Natural killer cell (primary cell): ENCODE data around the gene OTOGL. TPM values are rescaled to one million over a fixed set of nuclear protein-coding genes. Genes with fewer than 3 reads are reported as not detected.

Experiments
- ATAC-seq, 3 donors: fragments of 150-1000 bp in 2 of 3; fragments of 200-7000 bp in 1 of 3; cut with Tn5 transposase; 1 replicate in 1 of 3; 2 replicates in 2 of 3; pipeline ENCODE4 v1.10.0; 2021; ENCODE audit warnings: mild to moderate bottlenecking in 2 of 3, moderate library complexity in 2 of 3
- DNase-seq, 2 donors: peaks; one replicate each; pipeline versions ENCODE4 v3.0.0 to v3.0.0-alpha.2; 2013 to 2021; ENCODE audit warnings: mixed read lengths in 1 of 2
- H3K27ac ChIP-seq: one replicate; pipeline ENCODE4 v1.5.1; 2013; ENCODE audit warnings: mild to moderate bottlenecking, low read length
- H3K27me3 ChIP-seq: one replicate; pipeline ENCODE4 v1.6.1; 2013; ENCODE audit warnings: low read length; ENCODE audit not compliant: control insufficient read depth, insufficient read depth
- H3K36me3 ChIP-seq: one replicate; pipeline ENCODE4 v1.6.1; 2013; ENCODE audit warnings: low read length; ENCODE audit not compliant: control insufficient read depth, insufficient read depth
- H3K4me1 ChIP-seq: one replicate; pipeline ENCODE4 v1.6.1; 2013; ENCODE audit warnings: low read length; ENCODE audit not compliant: control insufficient read depth, insufficient read depth
- H3K4me3 ChIP-seq: one replicate; pipeline ENCODE4 v1.5.1; 2013; ENCODE audit warnings: low read length
- H3K9me3 ChIP-seq: one replicate; pipeline ENCODE4 v1.6.1; 2013; ENCODE audit warnings: low read length; ENCODE audit not compliant: control insufficient read depth, insufficient read depth
- H3K27ac Mint-ChIP-seq, 2 donors: one replicate each; pipeline ENCODE4 v1.8.0; 2022; ENCODE audit warnings: mild to moderate bottlenecking in 2 of 2, mixed read lengths in 2 of 2, moderate library complexity in 1 of 2
- H3K27me3 Mint-ChIP-seq, 2 donors: one replicate each; pipeline ENCODE4 v1.8.0; 2022; ENCODE audit warnings: low read depth in 2 of 2, mixed read lengths in 2 of 2
- H3K36me3 Mint-ChIP-seq: one replicate; pipeline ENCODE4 v1.8.0; 2022; ENCODE audit warnings: mixed read lengths
- H3K4me1 Mint-ChIP-seq, 2 donors: one replicate each; pipeline ENCODE4 v1.8.0; 2022; ENCODE audit warnings: mixed read lengths in 2 of 2
- H3K4me3 Mint-ChIP-seq: one replicate; pipeline ENCODE4 v1.8.0; 2022; ENCODE audit warnings: mild to moderate bottlenecking, moderate library complexity, mixed read lengths
- H3K9me3 Mint-ChIP-seq, 2 donors: one replicate each; pipeline ENCODE4 v1.8.0; 2022; ENCODE audit warnings: mixed read lengths in 2 of 2
- CTCF ChIP-seq: fragments of 200-600 bp; IDR thresholded peaks from one replicate; pipeline ENCODE4 v1.8.0; 2022; ENCODE audit warnings: antibody characterized with exemption
- WGBS: methylation state at CpG from one replicate; pipeline ENCODE4 v1.1.7; 2013; ENCODE audit warnings: missing lambda C conversion rate; ENCODE audit not compliant: insufficient coverage; 5-methylcytosine and 5-hydroxymethylcytosine counted together
- intact Hi-C: fragments of 100-400 bp; cut with micrococcal nuclease; formaldehyde crosslinking; loops from one replicate; pipeline ENCODE4 v1.14.2; 2022
- total RNA-seq, 4 donors: library from RNA; stranded (reverse); fragments of 120-200 nt in 1 of 4; gene quantifications; one replicate each; pipeline versions ENCODE4 v1.2.3 to v1.2.4, GENCODE V29; 2013 to 2022

OTOGL gene
- total RNA-seq, 3 donors from 2014 or later (not counting 1 experiment from before 2014, with no cell fraction given) = not detected

DNA sequence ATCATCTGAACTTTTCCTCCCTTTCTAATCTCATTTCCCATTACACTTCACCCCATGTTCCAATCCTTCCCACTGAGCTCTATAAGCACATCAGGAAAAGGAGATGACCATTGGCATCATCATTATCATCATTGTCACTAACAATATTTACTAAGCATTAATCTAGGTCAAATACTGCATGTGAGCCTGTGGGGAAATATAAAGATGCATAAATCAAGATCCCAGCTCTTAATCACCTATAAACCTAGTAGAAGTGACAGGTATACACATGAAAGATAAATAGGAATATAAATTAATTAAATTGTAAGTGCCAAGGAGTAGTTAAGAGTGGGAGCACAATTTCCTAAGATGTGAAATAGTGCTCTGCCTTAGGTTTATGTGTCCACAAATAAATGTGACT, 100.6 kb downstream of the OTOGL start:
- Mint-ChIP-seq H3K9me3 (no peaks in the 10 kb centered on the region), H3K4me3 (no peak overlapping the region), H3K36me3 (no peaks in the 10 kb centered on the region), H3K27ac (no peak overlapping the region), H3K27me3 (peaks cover 7 to 23% of the 10 kb centered on the region in 2 donors), H3K4me1 (no peaks in the 10 kb centered on the region)
- TF ChIP-seq CTCF = no peak
- Histone ChIP-seq H3K4me3 (no peak overlapping the region), H3K36me3 (no peaks in the 10 kb centered on the region), H3K27me3 (no peaks in the 10 kb centered on the region), H3K4me1 (no peaks in the 10 kb centered on the region), H3K27ac (no peak overlapping the region), H3K9me3 (no peaks in the 10 kb centered on the region)
- DNase-seq (no peak), ATAC-seq (no peak)
- intact Hi-C loops = no loop called here

DNA sequence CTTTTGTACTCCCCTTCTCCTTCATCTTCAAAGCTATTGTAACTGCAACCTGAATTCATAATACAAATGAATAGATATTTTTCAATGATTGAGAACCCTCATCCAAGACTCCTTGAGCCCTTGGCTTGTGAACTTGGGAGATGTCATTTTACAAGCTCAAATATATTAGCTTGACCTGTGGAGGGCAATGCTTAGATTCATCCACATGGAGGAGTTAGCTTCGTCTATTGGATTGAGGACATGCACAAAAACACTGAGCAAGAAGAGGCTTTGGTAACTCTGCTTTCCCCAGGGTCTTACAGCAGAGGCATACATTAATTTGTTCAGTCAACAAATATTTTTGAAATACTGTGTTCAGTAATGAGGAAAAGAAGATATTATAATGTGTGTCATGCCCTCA, 101.1 kb downstream of the OTOGL start:
- no peaks in the 10 kb centered on the region for H3K4me1 Mint-ChIP-seq
- Histone ChIP-seq H3K36me3 (no peaks in the 10 kb centered on the region), H3K27me3 (no peaks in the 10 kb centered on the region), H3K4me3 (no peak overlapping the region), H3K9me3 (no peaks in the 10 kb centered on the region), H3K4me1 (no peaks in the 10 kb centered on the region), H3K27ac (no peak overlapping the region)
- H3K9me3 Mint-ChIP-seq = no peaks in the 10 kb centered on the region
- no peak overlapping the region for H3K27ac Mint-ChIP-seq
- H3K27me3 Mint-ChIP-seq = peaks cover 7 to 24% of the 10 kb centered on the region in 2 donors
- intact Hi-C loops = no loop called here
- 81% methylated on average over 1 of the region's 1 CpG for WGBS
- no peak for TF ChIP-seq CTCF
- no peak for DNase-seq
- no peak for ATAC-seq
- H3K4me3 Mint-ChIP-seq = no peak overlapping the region
- H3K36me3 Mint-ChIP-seq = no peaks in the 10 kb centered on the region

DNA sequence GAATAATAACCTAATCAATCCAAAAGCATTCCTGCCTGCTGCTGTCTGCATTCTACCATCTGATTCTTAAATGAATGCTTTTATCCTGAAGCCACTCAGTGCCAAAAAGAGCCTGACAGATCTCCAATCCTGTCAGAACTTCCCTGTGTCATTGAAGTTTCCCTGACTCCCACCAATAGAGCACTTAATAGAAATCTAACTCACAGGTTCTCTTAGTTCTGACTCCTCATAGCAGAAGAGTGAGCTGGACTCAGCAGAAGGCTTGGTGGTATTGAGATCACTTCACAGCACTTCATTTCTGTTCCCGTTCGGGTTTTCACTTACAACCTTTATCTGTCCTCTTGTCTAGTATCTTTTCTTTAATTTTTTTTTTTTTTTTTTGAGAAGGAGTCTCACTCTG, 102.6 kb downstream of the OTOGL start:
- no peaks in the 10 kb centered on the region for H3K4me1 ChIP-seq
- no peaks in the 10 kb centered on the region for H3K36me3 ChIP-seq
- Mint-ChIP-seq H3K4me3 (no peak overlapping the region), H3K4me1 (no peaks in the 10 kb centered on the region), H3K27ac (no peak overlapping the region), H3K9me3 (no peaks in the 10 kb centered on the region), H3K36me3 (no peaks in the 10 kb centered on the region), H3K27me3 (peaks cover 7 to 31% of the 10 kb centered on the region in 2 donors)
- H3K9me3 ChIP-seq = no peaks in the 10 kb centered on the region
- no peaks in the 10 kb centered on the region for H3K27me3 ChIP-seq
- ATAC-seq (no peak), DNase-seq (no peak)
- intact Hi-C loops = no loop called here
- WGBS = no CpG with 5 or more reads among the region's 2 CpGs
- H3K27ac ChIP-seq = no peak overlapping the region
- H3K4me3 ChIP-seq = no peak overlapping the region
- TF ChIP-seq CTCF = no peak

DNA sequence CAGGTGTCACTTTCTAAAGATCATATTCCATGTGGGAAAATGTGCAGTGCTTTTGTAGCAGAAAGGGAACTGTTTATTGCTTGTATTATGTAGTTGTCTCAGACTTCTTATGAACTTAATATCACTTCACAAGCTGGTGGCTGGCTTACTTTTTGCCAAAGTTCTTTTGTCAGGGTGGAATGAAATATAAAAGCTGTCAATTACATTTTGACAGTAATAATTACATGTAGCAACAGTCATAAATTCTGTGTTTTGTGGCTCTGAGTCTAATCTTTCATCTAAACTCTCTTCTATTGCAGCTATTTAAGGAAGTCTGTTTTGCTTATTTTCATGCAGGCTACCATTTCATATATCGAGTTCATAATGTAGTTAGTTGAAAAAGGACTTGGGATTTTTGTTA, 106.6 kb downstream of the OTOGL start:
- no CpG with 5 or more reads among the region's 1 CpG for WGBS

More for the DNA sequence above, 106.6 kb downstream of the OTOGL start:
- no peaks in the 10 kb centered on the region for H3K4me1 Mint-ChIP-seq
- Histone ChIP-seq H3K4me1 (no peaks in the 10 kb centered on the region), H3K27ac (no peak overlapping the region), H3K4me3 (no peak overlapping the region), H3K36me3 (no peaks in the 10 kb centered on the region), H3K27me3 (no peaks in the 10 kb centered on the region), H3K9me3 (no peaks in the 10 kb centered on the region)
- no peaks in the 10 kb centered on the region for H3K36me3 Mint-ChIP-seq
- no peaks in the 10 kb centered on the region for H3K9me3 Mint-ChIP-seq
- ATAC-seq (no peak), DNase-seq (no peak)
- no peak for TF ChIP-seq CTCF
- intact Hi-C loops = no loop called here
- no peak overlapping the region for H3K27ac Mint-ChIP-seq
- no peak overlapping the region for H3K4me3 Mint-ChIP-seq
- H3K27me3 Mint-ChIP-seq = peaks cover 4 to 31% of the 10 kb centered on the region in 2 donors
